ENCODE results near the gene HTR3A. TPM values are rescaled to one million over a fixed set of nuclear protein-coding genes. Genes with fewer than 3 reads are reported as not detected.

The HTR3A gene
- total RNA-seq (2014; rRNA removed; shearing (Covaris generic)) (8.1 and 9.7 TPM in 2 replicates), polyA plus RNA-seq (2016; fragmentation: Nextera tagmentation; extraction: Ambion mirVana) (5.5 and 5.8 TPM in 2 replicates)
- long read RNA-seq, partial matches to known transcripts: 0 of 4 reads
- long read RNA-seq, other reads (novel, unspliced or antisense): 0 of 4 reads

DNA sequence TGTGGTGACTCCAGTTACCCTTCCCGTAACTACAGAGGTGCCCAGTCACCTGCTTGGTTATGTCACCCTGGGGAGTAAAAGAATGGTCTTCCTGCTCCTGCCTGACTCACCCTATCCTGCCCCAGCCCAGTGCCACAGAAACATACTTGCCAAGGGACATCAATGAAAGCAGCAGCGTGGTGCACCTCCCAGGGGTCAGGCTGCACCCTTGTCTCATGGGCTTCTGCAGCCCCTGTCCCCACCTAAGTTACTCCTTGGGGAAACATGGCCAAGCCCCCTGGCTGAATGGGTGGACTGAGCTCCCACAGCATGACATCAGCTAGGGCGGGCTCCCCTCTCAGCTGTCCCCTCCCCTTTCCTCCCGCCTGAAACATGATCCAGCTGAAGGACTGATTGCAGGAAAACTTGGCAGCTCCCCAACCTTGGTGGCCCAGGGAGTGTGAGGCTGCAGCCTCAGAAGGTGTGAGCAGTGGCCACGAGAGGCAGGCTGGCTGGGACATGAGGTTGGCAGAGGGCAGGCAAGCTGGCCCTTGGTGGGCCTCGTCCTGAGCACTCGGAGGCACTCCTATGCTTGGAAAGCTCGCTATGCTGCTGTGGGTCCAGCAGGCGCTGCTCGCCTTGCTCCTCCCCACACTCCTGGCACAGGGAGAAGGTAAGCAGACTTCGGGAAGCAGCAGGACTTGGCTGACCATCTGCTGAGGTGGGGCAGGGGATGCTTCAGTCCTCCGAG, at the start of gene HTR3A:
Gene HTR3A (plus strand): TSS at position 368 of the 730 bp plus-strand sequence. CDS start 218 bp downstream, at position 586.
- H3K4me3 Mint-ChIP-seq: peak within 1 kb of the TSS; percentile 52
- no peaks in the 10 kb centered on the region for H3K36me3 Mint-ChIP-seq (ENCODE audit: low read depth)
- H3K27me3 Mint-ChIP-seq (ENCODE audit: insufficient read depth, low read depth, poor library complexity): peaks cover 12% of the 10 kb centered on the region
- peaks cover 13% of the 10 kb centered on the region for H3K4me1 ChIP-seq (ENCODE audit: insufficient read depth)
- no peaks in the 10 kb centered on the region for H3K9me3 Mint-ChIP-seq
- TF ChIP-seq CREB1 (CRISPR knock-in tag; IDR thresholded peaks at IDR 0.05; ENCODE audit: low read depth) (0 out of 2 replicates have a peak, but pooled peaks have one; percentile 17), POLR2AphosphoS5 (IDR thresholded peaks at IDR 0.05; ENCODE audit: low read depth) (peak; percentile 29; the same call in 1 of the 2 replicates), JUNB (IDR thresholded peaks at IDR 0.05; ENCODE audit: unreplicated experiment) (no peak), NANOG (IDR thresholded peaks at IDR 0.05; ENCODE audit: borderline replicate concordance) (no peak)
- TF ChIP-seq, protein P1, sequence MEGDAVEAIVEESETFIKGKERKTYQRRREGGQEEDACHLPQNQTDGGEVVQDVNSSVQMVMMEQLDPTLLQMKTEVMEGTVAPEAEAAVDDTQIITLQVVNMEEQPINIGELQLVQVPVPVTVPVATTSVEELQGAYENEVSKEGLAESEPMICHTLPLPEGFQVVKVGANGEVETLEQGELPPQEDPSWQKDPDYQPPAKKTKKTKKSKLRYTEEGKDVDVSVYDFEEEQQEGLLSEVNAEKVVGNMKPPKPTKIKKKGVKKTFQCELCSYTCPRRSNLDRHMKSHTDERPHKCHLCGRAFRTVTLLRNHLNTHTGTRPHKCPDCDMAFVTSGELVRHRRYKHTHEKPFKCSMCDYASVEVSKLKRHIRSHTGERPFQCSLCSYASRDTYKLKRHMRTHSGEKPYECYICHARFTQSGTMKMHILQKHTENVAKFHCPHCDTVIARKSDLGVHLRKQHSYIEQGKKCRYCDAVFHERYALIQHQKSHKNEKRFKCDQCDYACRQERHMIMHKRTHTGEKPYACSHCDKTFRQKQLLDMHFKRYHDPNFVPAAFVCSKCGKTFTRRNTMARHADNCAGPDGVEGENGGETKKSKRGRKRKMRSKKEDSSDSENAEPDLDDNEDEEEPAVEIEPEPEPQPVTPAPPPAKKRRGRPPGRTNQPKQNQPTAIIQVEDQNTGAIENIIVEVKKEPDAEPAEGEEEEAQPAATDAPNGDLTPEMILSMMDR (conservative IDR thresholded peaks at IDR 0.05; ENCODE audit: low read depth in 2 of 2): 0 out of 4 replicates have a peak, but pooled peaks of 1 of the 2 experiments have one; percentile 7
- TF ChIP-seq, protein P2, sequence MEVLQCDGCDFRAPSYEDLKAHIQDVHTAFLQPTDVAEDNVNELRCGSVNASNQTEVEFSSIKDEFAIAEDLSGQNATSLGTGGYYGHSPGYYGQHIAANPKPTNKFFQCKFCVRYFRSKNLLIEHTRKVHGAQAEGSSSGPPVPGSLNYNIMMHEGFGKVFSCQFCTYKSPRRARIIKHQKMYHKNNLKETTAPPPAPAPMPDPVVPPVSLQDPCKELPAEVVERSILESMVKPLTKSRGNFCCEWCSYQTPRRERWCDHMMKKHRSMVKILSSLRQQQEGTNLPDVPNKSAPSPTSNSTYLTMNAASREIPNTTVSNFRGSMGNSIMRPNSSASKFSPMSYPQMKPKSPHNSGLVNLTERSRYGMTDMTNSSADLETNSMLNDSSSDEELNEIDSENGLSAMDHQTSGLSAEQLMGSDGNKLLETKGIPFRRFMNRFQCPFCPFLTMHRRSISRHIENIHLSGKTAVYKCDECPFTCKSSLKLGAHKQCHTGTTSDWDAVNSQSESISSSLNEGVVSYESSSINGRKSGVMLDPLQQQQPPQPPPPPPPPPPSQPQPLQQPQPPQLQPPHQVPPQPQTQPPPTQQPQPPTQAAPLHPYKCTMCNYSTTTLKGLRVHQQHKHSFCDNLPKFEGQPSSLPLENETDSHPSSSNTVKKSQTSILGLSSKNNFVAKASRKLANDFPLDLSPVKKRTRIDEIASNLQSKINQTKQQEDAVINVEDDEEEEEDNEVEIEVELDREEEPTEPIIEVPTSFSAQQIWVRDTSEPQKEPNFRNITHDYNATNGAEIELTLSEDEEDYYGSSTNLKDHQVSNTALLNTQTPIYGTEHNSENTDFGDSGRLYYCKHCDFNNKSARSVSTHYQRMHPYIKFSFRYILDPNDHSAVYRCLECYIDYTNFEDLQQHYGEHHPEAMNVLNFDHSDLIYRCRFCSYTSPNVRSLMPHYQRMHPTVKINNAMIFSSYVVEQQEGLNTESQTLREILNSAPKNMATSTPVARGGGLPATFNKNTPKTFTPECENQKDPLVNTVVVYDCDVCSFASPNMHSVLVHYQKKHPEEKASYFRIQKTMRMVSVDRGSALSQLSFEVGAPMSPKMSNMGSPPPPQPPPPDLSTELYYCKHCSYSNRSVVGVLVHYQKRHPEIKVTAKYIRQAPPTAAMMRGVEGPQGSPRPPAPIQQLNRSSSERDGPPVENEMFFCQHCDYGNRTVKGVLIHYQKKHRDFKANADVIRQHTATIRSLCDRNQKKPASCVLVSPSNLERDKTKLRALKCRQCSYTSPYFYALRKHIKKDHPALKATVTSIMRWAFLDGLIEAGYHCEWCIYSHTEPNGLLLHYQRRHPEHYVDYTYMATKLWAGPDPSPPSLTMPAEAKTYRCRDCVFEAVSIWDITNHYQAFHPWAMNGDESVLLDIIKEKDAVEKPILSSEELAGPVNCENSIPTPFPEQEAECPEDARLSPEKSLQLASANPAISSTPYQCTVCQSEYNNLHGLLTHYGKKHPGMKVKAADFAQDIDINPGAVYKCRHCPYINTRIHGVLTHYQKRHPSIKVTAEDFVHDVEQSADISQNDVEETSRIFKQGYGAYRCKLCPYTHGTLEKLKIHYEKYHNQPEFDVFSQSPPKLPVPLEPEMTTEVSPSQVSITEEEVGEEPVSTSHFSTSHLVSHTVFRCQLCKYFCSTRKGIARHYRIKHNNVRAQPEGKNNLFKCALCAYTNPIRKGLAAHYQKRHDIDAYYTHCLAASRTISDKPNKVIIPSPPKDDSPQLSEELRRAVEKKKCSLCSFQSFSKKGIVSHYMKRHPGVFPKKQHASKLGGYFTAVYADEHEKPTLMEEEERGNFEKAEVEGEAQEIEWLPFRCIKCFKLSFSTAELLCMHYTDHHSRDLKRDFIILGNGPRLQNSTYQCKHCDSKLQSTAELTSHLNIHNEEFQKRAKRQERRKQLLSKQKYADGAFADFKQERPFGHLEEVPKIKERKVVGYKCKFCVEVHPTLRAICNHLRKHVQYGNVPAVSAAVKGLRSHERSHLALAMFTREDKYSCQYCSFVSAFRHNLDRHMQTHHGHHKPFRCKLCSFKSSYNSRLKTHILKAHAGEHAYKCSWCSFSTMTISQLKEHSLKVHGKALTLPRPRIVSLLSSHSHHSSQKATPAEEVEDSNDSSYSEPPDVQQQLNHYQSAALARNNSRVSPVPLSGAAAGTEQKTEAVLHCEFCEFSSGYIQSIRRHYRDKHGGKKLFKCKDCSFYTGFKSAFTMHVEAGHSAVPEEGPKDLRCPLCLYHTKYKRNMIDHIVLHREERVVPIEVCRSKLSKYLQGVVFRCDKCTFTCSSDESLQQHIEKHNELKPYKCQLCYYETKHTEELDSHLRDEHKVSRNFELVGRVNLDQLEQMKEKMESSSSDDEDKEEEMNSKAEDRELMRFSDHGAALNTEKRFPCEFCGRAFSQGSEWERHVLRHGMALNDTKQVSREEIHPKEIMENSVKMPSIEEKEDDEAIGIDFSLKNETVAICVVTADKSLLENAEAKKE (CRISPR knock-in tag; IDR thresholded peaks at IDR 0.05): peak; percentile 51; the same call in 1 of the 2 replicates
- H3K9me2 ChIP-seq (ENCODE audit: insufficient read depth): 0 out of 2 replicates have a peak, but pooled peaks cover 3% of the 10 kb centered on the region
- H3K27ac Mint-ChIP-seq: no peak within 1 kb of the TSS
- H3K27me3 ChIP-seq (ENCODE audit: insufficient read depth): no peaks in the 10 kb centered on the region
- peak; percentile 93 for ATAC-seq
- H3K4me3 ChIP-seq: peak within 1 kb of the TSS; percentile 46
- H3K36me3 ChIP-seq (ENCODE audit: insufficient read depth): no peaks in the 10 kb centered on the region
- DNase-seq (ENCODE audit: low spot score): peak; percentile 80
- H3K4me1 Mint-ChIP-seq: peaks cover 20% of the 10 kb centered on the region
- H4K20me1 ChIP-seq (replicated peaks; ENCODE audit: insufficient read depth): no peaks in the 10 kb centered on the region
- no peaks in the 10 kb centered on the region for H3F3A ChIP-seq (replicated peaks; ENCODE audit: low read depth)
- H3K27ac ChIP-seq (ENCODE audit: low read depth): no peak within 1 kb of the TSS
- H3K79me2 ChIP-seq (replicated peaks; ENCODE audit: insufficient read depth): no peaks in the 10 kb centered on the region
- peak within 1 kb of the TSS; percentile 99 for H2AFZ ChIP-seq
- peak within 1 kb of the TSS; percentile 78 for H3K4me2 ChIP-seq
